PFSK-1 (cell line): ENCODE measurements around the gene GPR141.

Experiments used
- FOXP2 ChIP-seq: optimal IDR thresholded peaks from 2 replicates; pipeline ENCODE3; 2011; ENCODE audit warnings: borderline replicate concordance, control low read depth, inconsistent platforms; ENCODE audit not compliant: insufficient read depth; ENCODE audit errors: extremely low read length, extremely low read depth
- POLR2AphosphoS5 ChIP-seq: IDR thresholded peaks from 2 replicates; pipeline ENCODE4 v1.6.1; 2012; ENCODE audit warnings: low read depth, mild to moderate bottlenecking, control low read depth, low read length, moderate library complexity
- SIN3A ChIP-seq: IDR thresholded peaks from 2 replicates; pipeline ENCODE4 v1.6.1; 2012; ENCODE audit warnings: mild to moderate bottlenecking, low read length, moderate library complexity, borderline replicate concordance; ENCODE audit not compliant: insufficient read depth
- TAF1 ChIP-seq: IDR thresholded peaks from 2 replicates; pipeline ENCODE4 v1.6.1; 2012; ENCODE audit warnings: low read length, control low read depth, borderline replicate concordance; ENCODE audit not compliant: insufficient read depth
- TF ChIP-seq, protein P1 (sequence below), 2 experiments: IDR thresholded peaks; 2 replicates each; pipeline versions ENCODE4 v1.6.1 to v1.8.0; 2011 to 2012; ENCODE audit warnings: low read depth in 2 of 2, low read length in 2 of 2, control low read depth in 1 of 2, inconsistent platforms in 1 of 2, mild to moderate bottlenecking in 1 of 2, moderate library complexity in 1 of 2; ENCODE audit not compliant: insufficient read depth in 1 of 2

DNA sequence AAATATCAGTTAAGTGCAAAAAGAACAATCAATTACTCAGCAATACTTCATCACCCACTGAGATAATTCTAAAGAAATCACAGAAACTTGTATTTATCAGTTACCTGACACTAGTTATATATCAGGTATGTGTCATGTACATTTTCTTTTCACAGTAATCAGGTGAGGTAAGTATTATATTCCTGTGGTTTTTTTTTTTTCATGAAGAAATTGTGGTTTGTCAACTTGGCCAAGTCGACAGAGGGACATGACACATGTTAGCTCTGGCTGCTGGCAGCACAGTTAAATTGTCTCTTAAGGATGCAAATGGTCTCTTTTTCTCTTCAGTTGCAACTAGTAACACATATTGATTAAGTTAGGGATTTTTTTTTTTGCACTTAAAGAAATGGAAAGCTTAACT lies 13.7 kb upstream of the GPR141 start:
- TF ChIP-seq FOXP2 (no peak), POLR2AphosphoS5 (no peak), SIN3A (no peak), TAF1 (no peak)
- TF ChIP-seq, protein P1, sequence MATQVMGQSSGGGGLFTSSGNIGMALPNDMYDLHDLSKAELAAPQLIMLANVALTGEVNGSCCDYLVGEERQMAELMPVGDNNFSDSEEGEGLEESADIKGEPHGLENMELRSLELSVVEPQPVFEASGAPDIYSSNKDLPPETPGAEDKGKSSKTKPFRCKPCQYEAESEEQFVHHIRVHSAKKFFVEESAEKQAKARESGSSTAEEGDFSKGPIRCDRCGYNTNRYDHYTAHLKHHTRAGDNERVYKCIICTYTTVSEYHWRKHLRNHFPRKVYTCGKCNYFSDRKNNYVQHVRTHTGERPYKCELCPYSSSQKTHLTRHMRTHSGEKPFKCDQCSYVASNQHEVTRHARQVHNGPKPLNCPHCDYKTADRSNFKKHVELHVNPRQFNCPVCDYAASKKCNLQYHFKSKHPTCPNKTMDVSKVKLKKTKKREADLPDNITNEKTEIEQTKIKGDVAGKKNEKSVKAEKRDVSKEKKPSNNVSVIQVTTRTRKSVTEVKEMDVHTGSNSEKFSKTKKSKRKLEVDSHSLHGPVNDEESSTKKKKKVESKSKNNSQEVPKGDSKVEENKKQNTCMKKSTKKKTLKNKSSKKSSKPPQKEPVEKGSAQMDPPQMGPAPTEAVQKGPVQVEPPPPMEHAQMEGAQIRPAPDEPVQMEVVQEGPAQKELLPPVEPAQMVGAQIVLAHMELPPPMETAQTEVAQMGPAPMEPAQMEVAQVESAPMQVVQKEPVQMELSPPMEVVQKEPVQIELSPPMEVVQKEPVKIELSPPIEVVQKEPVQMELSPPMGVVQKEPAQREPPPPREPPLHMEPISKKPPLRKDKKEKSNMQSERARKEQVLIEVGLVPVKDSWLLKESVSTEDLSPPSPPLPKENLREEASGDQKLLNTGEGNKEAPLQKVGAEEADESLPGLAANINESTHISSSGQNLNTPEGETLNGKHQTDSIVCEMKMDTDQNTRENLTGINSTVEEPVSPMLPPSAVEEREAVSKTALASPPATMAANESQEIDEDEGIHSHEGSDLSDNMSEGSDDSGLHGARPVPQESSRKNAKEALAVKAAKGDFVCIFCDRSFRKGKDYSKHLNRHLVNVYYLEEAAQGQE (IDR thresholded peaks at IDR 0.05; ENCODE audit: insufficient read depth in 1 of 2, low read depth in 2 of 2, low read length in 2 of 2) = no peak
